K562 (cell line): ENCODE data around the gene SYNGR3. TPM values are rescaled to one million over a fixed set of nuclear protein-coding genes. Genes with fewer than 3 reads are reported as not detected.

Experiments used
- C11orf30 ChIP-seq: fragments of 450-650 bp; IDR thresholded peaks from 2 replicates; pipeline ENCODE4 v1.6.1; 2016; ENCODE audit warnings: low read depth, mild to moderate bottlenecking
- E2F1 ChIP-seq: sonication (generic); formaldehyde crosslinking; IDR thresholded peaks from 2 replicates; pipeline ENCODE4 v1.8.1; 2023; ENCODE audit warnings: mild to moderate bottlenecking, missing genetic modification reagents, moderate library complexity
- EP300 ChIP-seq: IDR thresholded peaks from 2 replicates; pipeline ENCODE4 v1.6.1; 2012; ENCODE audit warnings: low read length, improper control_type of control experiment
- FOS ChIP-seq: IDR thresholded peaks from 3 replicates; pipeline ENCODE4 v1.6.1; 2011; ENCODE audit not compliant: insufficient read length; ENCODE audit errors: extremely low read depth
- FOXK1 ChIP-seq: sonication (generic); formaldehyde crosslinking; IDR thresholded peaks from 2 replicates; pipeline ENCODE4 v1.8.0; 2022; ENCODE audit warnings: missing genetic modification reagents, mild to moderate bottlenecking, borderline replicate concordance
- FOXM1 ChIP-seq, 2 experiments: fragments of 450-650 bp in 1 of 2; sonication (generic) in 1 of 2; formaldehyde crosslinking in 1 of 2; IDR thresholded peaks; 2 replicates each; pipeline versions ENCODE4 v1.6.1 to v1.9.0; 2017 to 2022; ENCODE audit warnings: low read depth in 2 of 2, mild to moderate bottlenecking in 2 of 2, missing genetic modification reagents in 1 of 2, moderate library complexity in 1 of 2
- GMEB1 ChIP-seq: fragments of 250-450 bp; sonication (Bioruptor Pico); IDR thresholded peaks from 2 replicates; pipeline ENCODE4 v1.4.0; 2020; ENCODE audit warnings: mild to moderate bottlenecking
- LCOR ChIP-seq: sonication (generic); formaldehyde crosslinking; IDR thresholded peaks from 2 replicates; pipeline ENCODE4 v1.8.0; 2022; ENCODE audit warnings: mild to moderate bottlenecking, missing genetic modification reagents
- MED1 ChIP-seq: sonication (generic); formaldehyde crosslinking; IDR thresholded peaks from 2 replicates; pipeline ENCODE4 v1.8.1; 2023; ENCODE audit warnings: missing genetic modification reagents, borderline replicate concordance
- MTA1 ChIP-seq: fragments of 450-650 bp; IDR thresholded peaks from 2 replicates; pipeline ENCODE4 v1.6.1; 2017; ENCODE audit warnings: borderline replicate concordance
- NCOA4 ChIP-seq: fragments of 450-650 bp; IDR thresholded peaks from 2 replicates; pipeline ENCODE4 v1.6.1; 2018; ENCODE audit warnings: mild to moderate bottlenecking; ENCODE audit not compliant: partially characterized antibody
- PML ChIP-seq: IDR thresholded peaks from 2 replicates; pipeline ENCODE4 v1.6.1; 2012; ENCODE audit warnings: low read length, inconsistent platforms
- POLR2B ChIP-seq: fragments of 450-650 bp; IDR thresholded peaks from 2 replicates; pipeline ENCODE4 v1.6.1; 2018; ENCODE audit warnings: low read depth; ENCODE audit not compliant: partially characterized antibody
- RBFOX2 ChIP-seq: fragments of 200-400 bp; formaldehyde crosslinking; IDR thresholded peaks from 2 replicates; pipeline ENCODE4 v1.6.1; 2017; ENCODE audit warnings: low read depth, mild to moderate bottlenecking, low read length, moderate library complexity
- RUNX1 ChIP-seq: sonication (generic); IDR thresholded peaks from 2 replicates; pipeline ENCODE4 v1.6.1; 2016; ENCODE audit warnings: antibody characterized with exemption, low read depth
- SETDB1 ChIP-seq: IDR thresholded peaks from one replicate; pipeline ENCODE4 v1.6.1; 2012; ENCODE audit warnings: low read length, control low read depth, inconsistent platforms
- SOX6 ChIP-seq: fragments of 450-650 bp; IDR thresholded peaks from 2 replicates; pipeline ENCODE4 v1.6.1; 2014; ENCODE audit warnings: mild to moderate bottlenecking
- SREBF1 ChIP-seq: fragments of 150-350 bp; IDR thresholded peaks from 2 replicates; pipeline ENCODE4 v1.6.1; 2014; ENCODE audit warnings: antibody characterized with exemption, low read depth, low read length, borderline replicate concordance
- THAP7 ChIP-seq: fragments of 250-450 bp; sonication (Bioruptor Pico); IDR thresholded peaks from 2 replicates; pipeline ENCODE4 v1.5.0; 2021
- ZBTB33 ChIP-seq: sonication (generic); formaldehyde crosslinking; IDR thresholded peaks from 2 replicates; pipeline ENCODE4 v1.8.1; 2023; ENCODE audit warnings: mild to moderate bottlenecking, missing genetic modification reagents
- ZNF134 ChIP-seq: fragments of 250-450 bp; sonication (Bioruptor Pico); conservative IDR thresholded peaks from 2 replicates; pipeline ENCODE4 v1.4.0; 2020
- ZNF277 ChIP-seq: fragments of 250-450 bp; sonication (Bioruptor Pico); IDR thresholded peaks from 2 replicates; pipeline ENCODE4 v1.8.0; 2022; ENCODE audit warnings: inconsistent platforms, mild to moderate bottlenecking, moderate library complexity, borderline replicate concordance
- polyA plus RNA-seq, 8 experiments: library from polyadenylated mRNA; depleted of rRNA in 4 of 8; stranded (reverse) in 5 of 8; unstranded in 3 of 8; fragments of >200 nt; fragmentation: Nextera tagmentation in 2 of 8; fragmentation: Illumina TruSeq in 1 of 8; extraction: Ambion mirVana in 2 of 8; extraction: Trizol in 1 of 8; gene quantifications; 2 replicates each; pipeline versions ENCODE4 v1.2.1 to v1.2.3, GENCODE V29; 2011 to 2014; ENCODE audit warnings: inconsistent platforms in 1 of 8, missing spikeins in 1 of 8
- total RNA-seq, 7 experiments: library from RNA; depleted of rRNA in 6 of 7; stranded (reverse); fragments of >200 nt in 6 of 7; fragmentation: Illumina TruSeq in 2 of 7; extraction: Trizol in 2 of 7; gene quantifications; 2 replicates each; pipeline versions ENCODE4 v1.2.1 to v1.2.3, GENCODE V29; 2011 to 2021; ENCODE audit warnings: low replicate concordance in 1 of 7

Gene SYNGR3
- total and polyA plus RNA-seq, 9 of the 15 experiments (the other 6 are each of a cell fraction or from before 2014, with no cell fraction given): 3.7 to 69.2 (median 36.3) TPM

- TF ChIP-seq ZNF277 (CRISPR knock-in tag) (no peak), PML (peak; percentile 72), RUNX1 (peak; percentile 73; the same call in 1 of the 2 replicates), SETDB1 (peak; percentile 98), FOS (no peak), LCOR (CRISPR knock-in tag) (peak; percentile 92), E2F1 (peak; percentile 77; the same call in 1 of the 2 replicates), SOX6 (0 out of 2 replicates have a peak, but pooled peaks have one; percentile 28), RBFOX2 (peak; percentile 91), C11orf30 (peak; percentile 100), NCOA4 (no peak), SREBF1 (0 out of 2 replicates have a peak, but pooled peaks have one; percentile 59), GMEB1 (CRISPR knock-in tag) (peak; percentile 90), FOXK1 (CRISPR knock-in tag) (peak; percentile 80), MED1 (CRISPR knock-in tag) (peak; percentile 42; the same call in 1 of the 2 replicates), THAP7 (CRISPR knock-in tag) (peak; percentile 8; the same call in 1 of the 2 replicates), MTA1 (peak; percentile 100), POLR2B (peak; percentile 79), FOXM1 (IDR thresholded peaks at IDR 0.05; ENCODE audit: low read depth) (no peak), FOXM1 (CRISPR knock-in tag; IDR thresholded peaks at IDR 0.05; ENCODE audit: low read depth) (0 out of 2 replicates have a peak, but pooled peaks have one; percentile 91), ZNF134 (CRISPR knock-in tag) (peak; percentile 57), ZBTB33 (CRISPR knock-in tag) (peak; percentile 81), EP300 (peak; percentile 60)
Measured at GRCh38 chr16:1971796-1972489, 17.8 kb upstream of the SYNGR3 start, which contains the start of gene TBL3 (continued).
